Measurements from ENCODE around the gene KMT2D. TPM values are rescaled to one million over a fixed set of nuclear protein-coding genes. Genes with fewer than 3 reads are reported as not detected.
"Not testable (repeated sequence)": the region's sequence is repeated elsewhere in the genome, so short reads cannot be mapped to it uniquely, and the experiment has no call there.

KMT2D gene
- total RNA-seq, 1 donor from 2014 or later = 32.2 TPM

GRCh38 chr12:49088150-49088931 is 27.7 kb upstream of the KMT2D start:
- peak; percentile 92 for DNase-seq (ENCODE audit: low read depth)

- no peak for DNase-seq (ENCODE audit: low read depth)
Observed at GRCh38 chr12:49086116-49086515, 25.5 kb upstream of the KMT2D start.

- DNase-seq (ENCODE audit: low read depth) = no peak
Observed at GRCh38 chr12:49084438-49084837, 23.8 kb upstream of the KMT2D start.

GRCh38 chr12:49079793-49080192 is 19.2 kb upstream of the KMT2D start:
- peak; percentile 80 for DNase-seq (ENCODE audit: low read depth)

GRCh38 chr12:49070971-49071370 is 10.4 kb upstream of the KMT2D start:
- DNase-seq (ENCODE audit: low read depth) = no peak

- DNase-seq (ENCODE audit: low read depth) = peak; percentile 97
Observed at GRCh38 chr12:49069507-49070346, 9.1 kb upstream of the KMT2D start, which contains the start of gene RHEBL1. TSS of gene RHEBL1 (minus strand) at chr12:49069979. CDS start at chr12:49069785, 194 bp downstream.

- DNase-seq (ENCODE audit: low read depth) = no peak
Observed at GRCh38 chr12:49068879-49069506, 8.4 kb upstream of the KMT2D start.

GRCh38 chr12:49066120-49066519 is 5.5 kb upstream of the KMT2D start:
- no peak for DNase-seq (ENCODE audit: low read depth)

GRCh38 chr12:49064767-49065152 is 4.2 kb upstream of the KMT2D start:
- no peak for DNase-seq (ENCODE audit: low read depth)

GRCh38 chr12:49061916-49062315 is 1.3 kb upstream of the KMT2D start:
- DNase-seq (ENCODE audit: low read depth) = not testable (repeated sequence)

- DNase-seq (ENCODE audit: low read depth) = no peak
Observed at GRCh38 chr12:49061157-49061650, 610 bp upstream of the KMT2D start.

- DNase-seq (ENCODE audit: low read depth) = no peak
Observed at GRCh38 chr12:49059299-49060171, 1.1 kb downstream of the KMT2D start.

- no peak for DNase-seq (ENCODE audit: low read depth)
Observed at GRCh38 chr12:49059045-49059298, 1.6 kb downstream of the KMT2D start.

- DNase-seq (ENCODE audit: low read depth) = no peak
Observed at GRCh38 chr12:49058366-49059044, 2.1 kb downstream of the KMT2D start.

GRCh38 chr12:49057888-49058287 is 2.7 kb downstream of the KMT2D start:
- DNase-seq (ENCODE audit: low read depth) = no peak

- DNase-seq (ENCODE audit: low read depth) = peak; percentile 66
Observed at GRCh38 chr12:49055978-49056754, 4.4 kb downstream of the KMT2D start.

- no peak for DNase-seq (ENCODE audit: low read depth)
Observed at GRCh38 chr12:49055092-49055491, 5.5 kb downstream of the KMT2D start.

GRCh38 chr12:49054524-49054923 is 6.1 kb downstream of the KMT2D start:
- DNase-seq (ENCODE audit: low read depth) = no peak

- DNase-seq (ENCODE audit: low read depth) = no peak
Observed at GRCh38 chr12:49054096-49054495, 6.5 kb downstream of the KMT2D start.

All from myocyte (in vitro differentiated cells).